GM12878 (cell line): ENCODE measurements around the gene MICALL2. TPM values are rescaled to one million over a fixed set of nuclear protein-coding genes. Genes with fewer than 3 reads are reported as not detected.

ENCODE experiments used
- ATF3 ChIP-seq: IDR thresholded peaks from 2 replicates; pipeline ENCODE4 v1.6.1; 2011; ENCODE audit warnings: low read depth, mild to moderate bottlenecking, low read length, moderate library complexity, borderline replicate concordance; ENCODE audit errors: extremely low read depth
- ATF7 ChIP-seq: fragments of 450-650 bp; IDR thresholded peaks from 2 replicates; pipeline ENCODE4 v1.6.1; 2016; ENCODE audit warnings: low read depth, mild to moderate bottlenecking
- CEBPZ ChIP-seq: fragments of 150-350 bp; IDR thresholded peaks from 2 replicates; pipeline ENCODE4 v1.6.1; 2016; ENCODE audit warnings: low read depth, low read length
- NKRF ChIP-seq: fragments of 450-650 bp; conservative IDR thresholded peaks from 2 replicates; pipeline ENCODE4 v1.6.1; 2017; ENCODE audit warnings: mild to moderate bottlenecking, moderate library complexity
- PAX5 ChIP-seq: IDR thresholded peaks from 2 replicates; pipeline ENCODE4 v1.6.1; 2011; ENCODE audit warnings: low read depth, low read length, borderline replicate concordance
- SMAD5 ChIP-seq: IDR thresholded peaks from 2 replicates; pipeline ENCODE4 v1.6.1; 2016; ENCODE audit warnings: antibody characterized with exemption, low read depth
- SPI1 ChIP-seq: IDR thresholded peaks from 2 replicates; pipeline ENCODE4 v1.6.1; 2011; ENCODE audit warnings: low read depth, mild to moderate bottlenecking, low read length, moderate library complexity, borderline replicate concordance; ENCODE audit not compliant: insufficient read depth
- TARDBP ChIP-seq: IDR thresholded peaks from 2 replicates; pipeline ENCODE4 v1.6.1; 2016; ENCODE audit warnings: borderline replicate concordance
- USF1 ChIP-seq: IDR thresholded peaks from 2 replicates; pipeline ENCODE4 v1.6.1; 2011; ENCODE audit warnings: borderline replicate concordance, low read depth, mild to moderate bottlenecking, moderate library complexity, mixed read lengths, low read length; ENCODE audit not compliant: insufficient read depth; ENCODE audit errors: extremely low read length
- ZBTB33 ChIP-seq: fragments of 450-650 bp; IDR thresholded peaks from 2 replicates; pipeline ENCODE4 v1.6.1; 2017; ENCODE audit warnings: mild to moderate bottlenecking
- ZNF217 ChIP-seq: fragments of 450-650 bp; IDR thresholded peaks from 2 replicates; pipeline ENCODE4 v1.6.1; 2017; ENCODE audit warnings: antibody characterized with exemption, mild to moderate bottlenecking
- ZNF384 ChIP-seq: IDR thresholded peaks from 2 replicates; pipeline ENCODE4 v1.6.1; 2012; ENCODE audit warnings: low read depth, mild to moderate bottlenecking, low read length, improper control_type of control experiment, borderline replicate concordance
- polyA plus RNA-seq, 11 experiments: library from polyadenylated mRNA; depleted of rRNA in 4 of 11; unstranded in 6 of 11; stranded (reverse) in 5 of 11; fragments of >200 nt; fragmentation: Nextera tagmentation in 4 of 11; fragmentation: Illumina TruSeq in 1 of 11; extraction: Ambion mirVana in 4 of 11; extraction: Trizol in 1 of 11; gene quantifications; 1 replicate in 1 of 11; 2 replicates in 10 of 11; pipeline versions ENCODE4 v1.2.1 to v1.2.3, GENCODE V29; 2011 to 2016; ENCODE audit warnings: inconsistent platforms in 2 of 11, missing spikeins in 2 of 11, low read depth in 1 of 11
- total RNA-seq, 4 experiments: library from RNA; depleted of rRNA in 3 of 4; stranded (reverse); fragments of >200 nt in 3 of 4; fragmentation: Illumina TruSeq in 1 of 4; extraction: Trizol in 1 of 4; gene quantifications; 2 replicates each; pipeline versions ENCODE4 v1.2.1 to v1.2.3, GENCODE V29; 2013 to 2021

MICALL2 gene
- total and polyA plus RNA-seq, 10 of the 15 experiments (the other 5 are each of a cell fraction or from before 2014, with no cell fraction given), result 0.04 to 1.7 (median 0.83) TPM; not detected in 3

- TF ChIP-seq NKRF (no peak), SPI1 (no peak), SMAD5 (no peak), CEBPZ (no peak), PAX5 (no peak), USF1 (no peak), ZNF217 (peak; percentile 93; the same call in 1 of the 2 replicates), ZNF384 (no peak), TARDBP (no peak), ATF7 (no peak), ATF3 (no peak), ZBTB33 (no peak)
Measured at GRCh38 chr7:1460821-1461645, 1.8 kb upstream of the MICALL2 start (continued).
